HG03558 (cell line): ENCODE measurements around the gene STAB2.

ENCODE experiments used
- ATAC-seq: cut with Tn5 transposase; IDR thresholded peaks from one replicate; pipeline ENCODE4 v1.9.1; 2021; ENCODE audit warnings: moderate number of reproducible peaks; ENCODE audit not compliant: unreplicated experiment; ENCODE audit errors: extremely low read depth

The STAB2 gene

GRCh38 chr12:103736572-103736971 lies 149.5 kb downstream of the STAB2 start:
- ATAC-seq = no peak

GRCh38 chr12:103737881-103738280 lies 150.8 kb downstream of the STAB2 start:
- ATAC-seq = no peak

- no peak for ATAC-seq
Measured at GRCh38 chr12:103742349-103742932, 155.4 kb downstream of the STAB2 start.

GRCh38 chr12:103743788-103744187 lies 156.7 kb downstream of the STAB2 start:
- ATAC-seq = no peak

- ATAC-seq = no peak
Measured at GRCh38 chr12:103745962-103746361, 158.9 kb downstream of the STAB2 start.

- ATAC-seq = no peak
Measured at GRCh38 chr12:103748002-103748401, 160.9 kb downstream of the STAB2 start.

- no peak for ATAC-seq
Measured at GRCh38 chr12:103748875-103749274, 161.8 kb downstream of the STAB2 start.

GRCh38 chr12:103751171-103751570 lies 164.1 kb downstream of the STAB2 start:
- ATAC-seq = no peak

GRCh38 chr12:103751600-103751999 lies 164.5 kb downstream of the STAB2 start:
- no peak for ATAC-seq

GRCh38 chr12:103755425-103755824 lies 168.4 kb downstream of the STAB2 start:
- no peak for ATAC-seq

GRCh38 chr12:103756443-103756842 lies 169.4 kb downstream of the STAB2 start:
- ATAC-seq = no peak

- ATAC-seq = no peak
Measured at GRCh38 chr12:103757248-103757647, 170.2 kb downstream of the STAB2 start.

- ATAC-seq = no peak
Measured at GRCh38 chr12:103758310-103759089, 171.4 kb downstream of the STAB2 start.

GRCh38 chr12:103762473-103762872 lies 175.4 kb downstream of the STAB2 start:
- no peak for ATAC-seq

- ATAC-seq = no peak
Measured at GRCh38 chr12:103765322-103765721, 178.2 kb downstream of the STAB2 start.

- ATAC-seq = no peak
Measured at GRCh38 chr12:103766028-103766427, 179.0 kb downstream of the STAB2 start.

GRCh38 chr12:103768467-103769123 lies 181.5 kb downstream of the STAB2 start:
- ATAC-seq = no peak

GRCh38 chr12:103769240-103769945 lies 182.3 kb downstream of the STAB2 start:
- ATAC-seq = no peak

GRCh38 chr12:103771466-103771865 lies 184.4 kb downstream of the STAB2 start:
- no peak for ATAC-seq

GRCh38 chr12:103772367-103773108 lies 185.5 kb downstream of the STAB2 start:
- ATAC-seq = no peak
